Measurements from ENCODE around the gene AGO3.

GRCh38 chr1:36083635-36084496 lies 153.0 kb downstream of the AGO3 start, which contains the start of gene TEKT2:
- TF ChIP-seq, protein P1, sequence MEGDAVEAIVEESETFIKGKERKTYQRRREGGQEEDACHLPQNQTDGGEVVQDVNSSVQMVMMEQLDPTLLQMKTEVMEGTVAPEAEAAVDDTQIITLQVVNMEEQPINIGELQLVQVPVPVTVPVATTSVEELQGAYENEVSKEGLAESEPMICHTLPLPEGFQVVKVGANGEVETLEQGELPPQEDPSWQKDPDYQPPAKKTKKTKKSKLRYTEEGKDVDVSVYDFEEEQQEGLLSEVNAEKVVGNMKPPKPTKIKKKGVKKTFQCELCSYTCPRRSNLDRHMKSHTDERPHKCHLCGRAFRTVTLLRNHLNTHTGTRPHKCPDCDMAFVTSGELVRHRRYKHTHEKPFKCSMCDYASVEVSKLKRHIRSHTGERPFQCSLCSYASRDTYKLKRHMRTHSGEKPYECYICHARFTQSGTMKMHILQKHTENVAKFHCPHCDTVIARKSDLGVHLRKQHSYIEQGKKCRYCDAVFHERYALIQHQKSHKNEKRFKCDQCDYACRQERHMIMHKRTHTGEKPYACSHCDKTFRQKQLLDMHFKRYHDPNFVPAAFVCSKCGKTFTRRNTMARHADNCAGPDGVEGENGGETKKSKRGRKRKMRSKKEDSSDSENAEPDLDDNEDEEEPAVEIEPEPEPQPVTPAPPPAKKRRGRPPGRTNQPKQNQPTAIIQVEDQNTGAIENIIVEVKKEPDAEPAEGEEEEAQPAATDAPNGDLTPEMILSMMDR (conservative IDR thresholded peaks at IDR 0.05), result no peak
- no peak for TF ChIP-seq ZFX (IDR thresholded peaks at IDR 0.05)
